ENCODE measurements around the gene NCBP3.

NCBP3 gene, protein sequence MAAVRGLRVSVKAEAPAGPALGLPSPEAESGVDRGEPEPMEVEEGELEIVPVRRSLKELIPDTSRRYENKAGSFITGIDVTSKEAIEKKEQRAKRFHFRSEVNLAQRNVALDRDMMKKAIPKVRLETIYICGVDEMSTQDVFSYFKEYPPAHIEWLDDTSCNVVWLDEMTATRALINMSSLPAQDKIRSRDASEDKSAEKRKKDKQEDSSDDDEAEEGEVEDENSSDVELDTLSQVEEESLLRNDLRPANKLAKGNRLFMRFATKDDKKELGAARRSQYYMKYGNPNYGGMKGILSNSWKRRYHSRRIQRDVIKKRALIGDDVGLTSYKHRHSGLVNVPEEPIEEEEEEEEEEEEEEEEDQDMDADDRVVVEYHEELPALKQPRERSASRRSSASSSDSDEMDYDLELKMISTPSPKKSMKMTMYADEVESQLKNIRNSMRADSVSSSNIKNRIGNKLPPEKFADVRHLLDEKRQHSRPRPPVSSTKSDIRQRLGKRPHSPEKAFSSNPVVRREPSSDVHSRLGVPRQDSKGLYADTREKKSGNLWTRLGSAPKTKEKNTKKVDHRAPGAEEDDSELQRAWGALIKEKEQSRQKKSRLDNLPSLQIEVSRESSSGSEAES

DNA sequence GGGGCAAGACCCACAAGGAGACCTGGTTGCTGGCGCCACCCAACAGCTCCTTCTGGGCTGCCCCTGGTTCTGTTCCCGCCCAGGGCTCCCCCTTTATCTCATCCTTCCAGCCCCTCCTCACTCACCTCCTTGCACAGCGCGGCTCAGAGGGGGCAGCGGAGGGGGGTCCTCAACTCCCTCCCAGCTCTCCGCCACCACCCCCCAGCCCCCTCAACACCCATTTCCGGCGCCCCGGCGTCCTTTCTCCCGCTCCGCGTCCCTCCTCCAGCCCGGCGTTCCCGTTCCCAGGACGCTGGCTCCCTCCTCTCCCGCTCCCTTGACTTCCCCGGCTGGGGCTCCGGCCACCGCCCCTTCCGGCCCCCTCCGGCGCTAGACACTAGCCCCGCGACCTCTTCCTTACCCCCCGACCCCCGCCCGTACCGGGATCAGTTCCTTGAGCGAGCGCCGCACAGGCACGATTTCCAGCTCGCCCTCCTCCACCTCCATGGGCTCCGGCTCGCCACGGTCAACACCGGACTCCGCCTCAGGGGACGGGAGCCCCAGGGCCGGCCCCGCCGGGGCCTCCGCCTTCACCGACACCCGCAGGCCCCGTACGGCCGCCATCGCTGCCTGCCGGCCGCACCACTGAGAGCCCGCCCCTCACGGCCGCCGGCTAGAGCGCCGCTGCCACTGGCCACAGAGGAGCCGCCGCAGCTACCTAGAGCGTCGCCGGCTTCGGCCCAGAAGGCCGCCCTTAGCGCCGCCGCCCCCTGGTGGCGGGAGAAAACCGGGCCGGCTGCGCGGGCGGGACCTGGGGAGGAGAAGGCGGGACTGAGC lies at the start of gene NCBP3:
Gene NCBP3 (minus strand): TSS at position 626 of the 816 bp plus-strand sequence. CDS start 23 bp downstream, at position 603.
- H3K4me3 ChIP-seq (ENCODE audit: low read depth, low read length): peak within 1 kb of the TSS; percentile 85
- DNase-seq (ENCODE audit: low read depth): peak; percentile 70

DNA sequence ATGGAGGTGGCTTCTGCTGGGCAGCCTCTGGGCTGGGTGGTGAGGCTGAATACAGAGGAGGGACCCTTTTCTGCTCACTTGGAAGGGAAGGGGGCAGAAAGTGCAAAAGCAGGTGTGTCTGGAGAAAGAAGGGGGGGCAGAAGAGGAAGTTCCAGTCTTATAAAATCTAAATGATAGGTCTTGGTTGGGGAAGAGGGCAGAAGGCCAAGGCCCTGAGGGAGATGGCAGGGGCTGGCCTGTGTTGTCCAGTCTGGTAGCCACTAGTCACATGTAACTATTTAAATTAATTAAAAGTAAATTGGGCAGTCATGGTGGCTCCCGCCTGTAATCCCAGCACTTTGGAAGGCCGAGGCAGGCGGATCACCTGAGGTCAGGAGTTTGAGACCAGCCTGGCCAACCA lies 49.3 kb upstream of the NCBP3 start:
- H3K4me3 ChIP-seq (ENCODE audit: low read depth, low read length): no peak overlapping the region
- DNase-seq (ENCODE audit: low read depth): no peak

DNA sequence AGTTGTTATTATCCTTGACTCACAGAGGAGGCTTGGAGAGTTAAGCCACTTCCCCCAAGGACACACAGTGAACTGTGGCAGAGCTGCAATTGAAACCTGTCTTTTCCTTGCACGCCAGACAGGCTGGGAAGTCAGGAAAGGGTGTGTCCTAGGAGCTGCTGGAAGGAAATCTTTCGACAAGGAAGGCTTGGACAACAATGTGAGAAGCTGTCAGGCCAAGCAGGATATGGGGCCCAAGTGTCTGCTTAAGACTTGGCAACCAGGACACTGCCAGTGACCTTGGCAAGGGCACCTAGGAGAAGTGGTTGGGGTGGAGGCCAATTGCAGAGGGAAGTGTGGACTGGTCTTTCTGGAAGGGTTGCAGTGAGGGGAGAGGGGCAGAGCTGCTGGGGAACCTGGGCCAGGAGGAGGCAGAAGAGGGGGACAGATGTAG lies 48.9 kb upstream of the NCBP3 start:
- H3K4me3 ChIP-seq (ENCODE audit: low read depth, low read length): no peak overlapping the region
- DNase-seq (ENCODE audit: low read depth): no peak

DNA sequence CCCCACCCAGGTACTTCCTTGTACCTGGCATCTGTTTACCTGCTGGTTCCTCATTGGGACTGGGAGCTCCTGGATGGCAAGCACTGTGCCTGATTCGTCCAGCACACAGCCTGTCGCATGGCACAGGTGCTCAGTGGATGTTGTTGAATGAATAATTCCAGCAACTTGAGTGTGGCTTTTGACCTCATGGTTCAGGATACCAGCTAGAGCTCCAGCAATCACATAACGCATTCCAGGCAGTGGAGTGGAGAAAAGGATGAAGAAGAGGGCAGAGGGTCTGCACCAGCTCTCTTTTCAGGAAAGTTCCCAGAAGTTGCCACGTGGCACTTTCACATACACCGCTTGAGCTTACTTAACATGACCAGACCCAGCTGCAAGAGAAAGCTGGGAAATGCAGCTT lies 48.1 kb upstream of the NCBP3 start:
- no peak for DNase-seq (ENCODE audit: low read depth)
- H3K4me3 ChIP-seq (ENCODE audit: low read depth, low read length): no peak overlapping the region

DNA sequence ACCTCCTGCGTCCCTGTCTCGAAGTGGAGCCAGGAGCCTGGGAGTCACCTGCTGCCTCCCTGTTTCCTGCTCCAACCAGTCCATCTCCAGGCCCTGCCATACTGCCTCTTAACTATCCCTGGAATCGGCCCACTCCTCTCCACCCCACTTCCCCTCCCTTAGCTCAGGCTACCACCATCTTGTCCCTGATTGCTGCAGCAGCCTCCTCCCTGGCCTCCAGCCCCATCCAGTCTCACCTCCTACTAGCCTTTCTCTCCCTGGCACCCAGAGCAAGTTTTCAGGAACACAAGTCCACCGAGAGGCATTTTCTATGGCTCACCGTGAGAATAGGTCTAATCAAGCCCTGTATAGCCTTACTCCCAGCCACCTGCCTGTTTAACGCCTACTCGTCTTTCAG lies 47.7 kb upstream of the NCBP3 start:
- DNase-seq (ENCODE audit: low read depth): no peak
- peak overlapping the region; percentile 57 for H3K4me3 ChIP-seq (ENCODE audit: low read depth, low read length)

DNA sequence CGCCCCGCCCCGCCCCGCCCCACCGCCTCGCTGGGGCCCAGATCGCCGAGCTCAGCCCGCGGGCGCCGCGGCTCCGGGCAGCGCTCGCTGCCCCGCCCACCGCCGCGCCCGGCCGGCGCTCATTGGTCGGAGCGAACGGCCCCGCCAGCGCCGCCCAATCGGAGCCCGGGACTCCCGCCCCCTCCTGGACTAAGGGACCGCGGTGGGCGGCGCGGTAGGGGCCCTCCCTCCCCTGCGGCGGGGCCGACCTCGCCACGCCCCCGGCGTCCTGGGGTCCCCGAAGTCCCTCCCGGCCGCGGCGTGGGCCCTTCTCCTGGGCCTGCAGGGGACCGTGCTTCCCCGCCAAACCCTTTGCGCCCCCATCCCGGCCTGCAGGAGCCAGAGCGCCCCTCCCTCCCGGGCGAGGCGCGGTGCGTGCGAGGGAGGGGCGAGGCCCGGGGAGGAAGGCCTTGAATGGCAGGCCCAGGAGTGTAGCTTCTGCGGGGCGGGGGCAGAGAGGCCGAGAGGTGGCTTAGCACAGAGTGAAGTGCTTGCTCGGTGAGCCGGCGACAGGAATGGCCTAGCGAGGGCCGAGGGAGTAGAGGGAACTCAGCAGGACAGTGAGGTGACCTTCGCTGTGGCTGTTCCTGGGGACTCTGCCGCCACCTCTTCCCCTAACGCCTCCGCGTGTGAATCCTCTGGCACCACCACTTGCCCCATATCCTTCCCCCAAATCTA lies 47.1 kb upstream of the NCBP3 start, which contains the start of gene CAMKK1:
Gene CAMKK1 (minus strand): TSS at position 51 of the 717 bp plus-strand sequence. CDS start 7,366 bp downstream, outside the sequence.
- DNase-seq (ENCODE audit: low read depth): no peak

DNA sequence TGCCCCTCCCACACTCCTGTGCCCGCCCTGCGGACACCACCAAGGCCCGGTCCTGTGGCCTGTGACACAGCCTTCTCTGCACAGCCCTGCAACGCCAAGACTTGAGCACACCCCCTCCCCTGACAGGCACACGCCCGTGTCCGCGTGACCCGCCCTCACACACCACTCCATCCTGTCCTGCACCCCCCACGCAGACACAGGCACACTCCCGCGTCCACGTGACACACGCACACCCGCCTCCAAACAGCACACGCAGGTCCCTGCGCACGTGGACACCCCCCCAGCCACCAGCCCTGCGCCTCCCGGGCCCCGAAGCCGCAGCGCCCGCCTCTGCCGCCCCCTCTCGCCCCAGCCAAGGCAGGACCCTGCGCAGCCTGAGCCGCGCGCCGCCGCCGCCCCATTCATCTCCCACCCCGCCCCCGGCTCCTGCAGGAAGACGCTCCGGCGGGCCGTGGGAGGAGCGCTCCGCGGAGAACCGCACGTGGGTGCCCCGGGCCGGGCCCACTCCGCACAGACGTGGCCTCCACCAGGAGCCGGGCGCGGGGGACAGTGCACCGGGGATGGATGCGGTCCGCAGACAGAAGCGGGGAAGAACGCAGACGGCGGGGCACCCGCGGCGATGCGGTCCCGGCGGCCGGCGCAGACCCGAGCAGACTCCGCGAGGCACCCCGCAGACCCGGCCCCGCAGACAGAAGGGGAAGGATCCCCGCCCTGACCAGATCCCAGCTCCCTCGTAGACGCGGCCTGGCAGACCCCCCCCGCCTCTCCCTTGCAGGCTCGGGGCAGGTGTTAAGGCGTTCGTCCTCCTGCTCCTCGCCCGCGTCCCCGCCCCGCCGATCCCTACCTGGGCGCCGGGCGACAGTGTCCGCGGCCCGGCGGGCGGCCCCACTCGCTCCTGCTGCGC lies 46.3 kb upstream of the NCBP3 start:
- peak overlapping the region; percentile 82 for H3K4me3 ChIP-seq (ENCODE audit: low read depth, low read length)

More for the DNA sequence above, 47.1 kb upstream of the NCBP3 start, which contains the start of gene CAMKK1:
- H3K4me3 ChIP-seq (ENCODE audit: low read depth, low read length): peak within 1 kb of the TSS; percentile 82

DNA sequence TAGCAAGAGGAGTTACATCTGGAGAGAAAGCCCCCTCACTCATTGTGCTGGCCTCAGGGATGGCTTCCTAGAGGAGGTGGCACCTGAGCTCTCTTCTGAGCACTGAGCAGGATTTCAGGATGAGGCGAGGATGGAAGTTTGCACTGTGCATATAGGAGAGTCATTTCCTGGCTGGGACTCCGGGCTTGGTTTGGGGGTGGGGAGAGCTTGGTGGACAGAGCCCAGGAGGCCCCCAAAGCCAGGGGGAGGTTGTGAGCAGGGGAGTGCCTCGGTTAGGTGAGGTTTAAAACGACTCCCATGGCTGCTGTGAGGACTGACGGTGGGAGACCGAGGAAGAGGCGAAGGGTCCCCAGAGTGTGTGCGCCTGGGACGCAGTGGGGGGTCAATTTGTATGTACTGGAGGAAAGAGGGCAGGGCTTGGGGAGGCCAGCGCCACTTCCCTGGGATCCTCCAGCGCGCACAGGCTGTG lies 45.6 kb upstream of the NCBP3 start:
- H3K4me3 ChIP-seq (ENCODE audit: low read depth, low read length): peak overlapping the region; percentile 82
- no peak for DNase-seq (ENCODE audit: low read depth)

More for the DNA sequence above, 46.3 kb upstream of the NCBP3 start:
- no peak for DNase-seq (ENCODE audit: low read depth)

DNA sequence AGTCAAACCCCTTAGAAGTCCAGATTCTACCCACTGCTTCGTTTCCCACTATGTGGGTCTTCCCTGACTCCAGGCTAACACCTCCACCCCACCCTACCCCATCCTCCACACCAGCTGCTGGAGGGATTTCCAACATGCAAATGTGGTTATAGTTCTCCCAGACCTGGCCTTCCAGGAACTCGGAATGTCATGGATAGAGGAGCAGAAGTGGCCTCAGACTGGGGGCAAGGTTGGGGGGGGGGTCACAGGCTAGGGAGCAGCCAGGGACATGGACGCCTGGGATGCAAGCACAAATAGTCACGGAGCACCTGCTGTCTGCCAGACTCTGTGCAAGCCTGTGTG lies 44.8 kb upstream of the NCBP3 start:
- no peak overlapping the region for H3K4me3 ChIP-seq (ENCODE audit: low read depth, low read length)
- DNase-seq (ENCODE audit: low read depth): no peak

DNA sequence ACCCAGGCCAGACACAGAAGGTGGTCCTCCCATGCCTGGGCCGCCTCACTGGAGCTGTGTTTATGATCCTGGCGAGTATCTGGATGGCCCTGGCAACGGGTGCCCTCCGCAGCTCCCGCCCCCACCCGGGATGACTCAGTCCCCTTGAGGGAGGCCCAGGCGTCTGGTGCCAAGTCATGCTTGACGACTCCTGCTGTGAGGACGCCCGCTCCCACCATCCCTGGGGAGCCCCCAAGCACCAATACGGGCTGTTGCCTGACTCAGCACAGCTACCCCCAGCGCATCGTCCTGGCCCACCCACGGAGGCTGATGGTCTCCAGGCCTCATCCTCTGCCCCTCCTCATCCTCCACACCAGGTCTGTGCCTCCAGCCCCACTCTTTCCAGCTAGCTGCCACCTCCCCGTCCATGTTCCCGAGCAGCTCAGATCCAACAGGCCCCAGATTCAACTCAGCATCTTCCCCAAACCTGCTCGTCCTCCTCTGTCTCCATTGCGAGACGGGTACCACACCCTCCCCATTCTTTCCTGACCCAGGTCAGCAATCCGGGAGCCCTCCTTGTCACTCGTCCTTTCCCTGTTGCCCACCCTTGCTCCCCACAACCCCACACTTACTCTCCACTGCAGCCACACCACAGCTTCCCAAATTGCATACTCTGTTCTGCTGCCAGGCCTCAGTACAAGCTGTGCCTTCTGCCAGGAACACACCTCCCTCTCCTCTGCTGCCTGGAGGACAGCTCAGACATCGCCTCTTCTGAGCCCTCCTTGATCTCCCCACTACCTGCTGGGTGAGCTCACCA lies 44.2 kb upstream of the NCBP3 start:
- DNase-seq (ENCODE audit: low read depth): peak; percentile 96
- H3K4me3 ChIP-seq (ENCODE audit: low read depth, low read length): no peak overlapping the region

DNA sequence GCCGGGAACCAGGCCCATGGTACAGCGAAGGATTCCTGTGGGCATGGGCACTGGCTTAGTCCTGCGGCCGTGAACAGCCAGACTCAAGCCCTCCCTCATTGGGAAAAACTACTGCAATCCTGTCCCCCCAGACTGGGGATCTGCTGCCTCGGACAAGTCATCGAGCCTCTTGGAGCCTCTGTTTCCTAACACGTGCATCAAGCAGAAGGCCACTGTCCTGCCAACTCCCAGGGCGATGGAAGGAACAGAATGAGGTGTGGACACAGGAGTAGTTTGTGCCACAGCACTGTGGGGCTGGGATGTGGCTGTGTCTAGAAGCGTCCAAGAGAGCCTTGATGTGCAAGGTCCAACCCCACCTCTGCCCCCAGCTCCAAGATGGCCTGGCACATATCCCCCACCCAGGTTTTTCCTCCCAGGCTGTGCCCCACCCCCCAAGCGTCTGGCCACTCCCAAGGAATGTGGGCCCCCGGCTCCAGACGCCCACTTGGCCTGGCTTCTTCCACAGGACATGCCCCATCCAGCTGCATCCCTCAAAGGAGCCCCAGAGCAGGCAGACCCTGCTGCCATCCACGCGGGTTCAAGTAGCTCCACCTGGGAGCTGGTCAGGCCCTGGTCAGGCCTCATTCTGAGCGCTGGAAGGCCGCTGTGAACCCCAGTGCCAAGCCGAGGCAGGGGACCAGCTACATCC lies 43.4 kb upstream of the NCBP3 start:
- no peak overlapping the region for H3K4me3 ChIP-seq (ENCODE audit: low read depth, low read length)
- DNase-seq (ENCODE audit: low read depth): no peak

DNA sequence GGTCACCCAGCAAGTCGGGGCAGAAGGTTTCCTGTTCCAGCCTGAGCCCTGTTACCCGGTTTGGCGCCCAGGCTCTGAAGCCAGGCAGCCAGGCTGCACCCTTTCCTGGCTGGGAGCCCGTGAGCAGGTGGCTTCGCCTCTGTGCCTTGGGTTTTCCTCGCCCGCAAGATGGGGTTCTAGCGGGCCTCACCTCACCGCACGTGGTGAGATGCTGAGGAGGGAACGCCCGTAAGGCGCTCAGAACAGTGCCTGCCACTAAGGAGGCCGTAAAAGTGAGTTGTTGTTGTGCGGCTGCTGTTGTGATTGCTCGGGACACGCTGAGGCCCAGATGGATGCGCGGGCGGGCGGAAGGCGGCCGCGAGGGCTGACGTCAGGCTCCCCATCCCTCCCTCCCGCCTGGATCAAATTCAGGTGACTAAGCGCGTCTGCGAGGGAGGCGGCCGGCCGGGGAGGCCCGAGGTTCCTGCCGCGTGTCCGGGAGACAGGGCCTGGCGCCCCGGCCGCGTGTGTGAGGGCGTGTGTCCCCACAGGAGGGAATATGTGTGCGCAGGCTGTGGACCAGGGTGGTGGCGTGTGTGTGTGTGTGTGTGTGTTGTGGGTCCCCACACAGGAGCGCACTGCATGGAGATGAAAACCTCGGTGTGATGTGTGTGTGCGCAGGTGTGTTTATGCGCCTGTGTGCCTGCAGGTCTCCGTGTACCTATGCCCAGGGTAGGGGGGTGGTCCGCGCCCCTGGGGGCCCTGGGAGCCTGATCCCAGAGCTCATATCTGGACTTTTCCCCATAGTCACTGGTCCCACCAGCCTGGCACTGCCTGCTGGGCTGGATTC lies 42.5 kb upstream of the NCBP3 start:
- no peak overlapping the region for H3K4me3 ChIP-seq (ENCODE audit: low read depth, low read length)

DNA sequence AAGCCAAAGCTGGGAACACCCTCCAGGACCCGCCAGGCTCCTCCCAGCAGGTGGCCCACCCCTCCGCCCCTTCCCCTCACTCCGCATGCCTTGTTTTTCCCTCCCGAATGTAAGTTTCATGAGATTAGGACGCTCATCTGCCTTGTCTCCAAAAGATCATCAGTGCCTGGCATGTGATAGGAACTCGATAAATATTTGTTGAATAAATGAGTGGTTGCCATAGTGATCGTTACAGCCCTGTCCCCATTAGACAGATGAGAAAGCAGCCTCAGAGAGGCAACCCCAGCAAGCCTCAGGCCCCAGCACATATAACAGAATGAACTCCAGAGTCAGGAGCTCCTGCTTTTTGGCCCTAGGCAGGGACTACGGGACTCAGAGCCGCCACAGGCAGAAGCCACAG lies 41.8 kb upstream of the NCBP3 start:
- H3K4me3 ChIP-seq (ENCODE audit: low read depth, low read length): no peak overlapping the region
- no peak for DNase-seq (ENCODE audit: low read depth)

More for the DNA sequence above, 42.5 kb upstream of the NCBP3 start:
- peak; percentile 93 for DNase-seq (ENCODE audit: low read depth)

DNA sequence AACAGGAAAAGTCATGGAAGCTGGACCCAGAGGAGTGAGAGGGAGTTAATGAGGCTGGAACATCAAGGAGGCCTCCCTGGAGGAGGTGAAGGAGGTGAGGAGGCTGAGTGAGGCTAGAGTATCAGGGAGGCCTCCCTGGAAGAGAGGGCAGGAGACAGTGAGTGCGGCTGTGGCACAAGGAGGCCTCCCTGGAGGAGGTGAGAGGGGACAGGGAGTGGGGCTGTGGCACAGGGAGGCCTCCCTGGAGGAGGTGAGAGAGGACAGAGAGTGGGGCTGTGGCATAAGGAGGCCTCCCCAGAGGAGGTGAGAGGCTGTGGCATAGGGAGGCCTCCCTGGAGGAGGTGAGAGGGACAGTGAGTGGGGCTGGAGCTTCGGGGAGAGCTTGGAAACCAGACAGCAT lies 41.3 kb upstream of the NCBP3 start:
- no peak overlapping the region for H3K4me3 ChIP-seq (ENCODE audit: low read depth, low read length)

DNA sequence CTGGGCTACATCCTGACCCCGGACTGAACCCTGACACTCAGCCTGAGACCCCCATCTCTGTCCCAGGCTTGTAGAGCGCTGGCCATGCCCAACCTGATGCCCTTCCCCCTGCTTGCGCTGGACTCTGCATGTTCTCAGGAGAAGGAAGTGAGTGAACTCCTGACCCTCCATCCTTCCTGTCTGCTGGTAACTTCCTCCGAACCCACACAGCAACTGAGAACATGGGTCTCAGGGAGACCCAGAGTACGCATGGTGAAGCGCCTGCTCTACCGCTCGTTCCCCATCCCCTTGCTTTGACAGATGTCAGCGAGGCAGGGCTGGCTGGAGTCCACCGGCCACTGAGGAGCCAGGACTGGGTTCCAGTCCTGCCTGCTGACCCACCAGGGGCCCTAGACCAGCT lies 40.7 kb upstream of the NCBP3 start:
- no peak overlapping the region for H3K4me3 ChIP-seq (ENCODE audit: low read depth, low read length)
- DNase-seq (ENCODE audit: low read depth): no peak

More for the DNA sequence above, 41.3 kb upstream of the NCBP3 start:
- no peak for DNase-seq (ENCODE audit: low read depth)

DNA sequence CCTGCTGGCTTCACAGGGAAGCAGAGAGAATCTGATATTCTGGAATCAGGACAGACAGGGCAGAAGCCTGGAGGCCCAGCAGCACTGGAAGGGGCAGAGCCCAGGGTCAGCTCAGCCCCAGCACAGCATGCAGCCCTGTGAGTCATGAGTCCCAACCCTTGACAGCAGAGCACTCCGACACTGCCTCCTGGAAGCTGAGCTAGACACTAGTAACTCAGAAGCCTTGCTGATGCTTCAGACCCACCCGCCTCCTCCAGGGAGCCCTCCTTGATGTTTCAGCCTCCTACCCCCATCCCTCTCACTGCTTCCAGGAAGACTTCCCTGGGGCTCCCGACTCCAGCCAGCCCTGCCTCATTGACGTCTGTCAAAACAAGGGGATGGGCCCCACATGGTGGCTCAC lies 39.9 kb upstream of the NCBP3 start:
- H3K4me3 ChIP-seq (ENCODE audit: low read depth, low read length): no peak overlapping the region
- DNase-seq (ENCODE audit: low read depth): no peak

All from skeletal muscle cell (primary cell).